Measurements from ENCODE around the gene SEC31A. TPM values are rescaled to one million over a fixed set of nuclear protein-coding genes. Genes with fewer than 3 reads are reported as not detected.
"Not testable (repeated sequence)": the region's sequence is repeated elsewhere in the genome, so short reads cannot be mapped to it uniquely, and the experiment has no call there.

The SEC31A gene
- total RNA-seq, 1 donor from 2014 or later, result 239 TPM

- DNase-seq (ENCODE audit: low spot score), result no peak
These were observed 1.5 kb upstream of the SEC31A start for GRCh38 chr4:82892467-82892802.

GRCh38 chr4:82891707-82892466, 934 bp upstream of the SEC31A start:
- no peak for DNase-seq (ENCODE audit: low spot score)

GRCh38 chr4:82890528-82890900, 439 bp downstream of the SEC31A start:
- DNase-seq (ENCODE audit: low spot score), result no peak

- DNase-seq (ENCODE audit: low spot score), result no peak
These were observed 1.7 kb downstream of the SEC31A start for GRCh38 chr4:82889287-82889686.

GRCh38 chr4:82886147-82886942, 4.6 kb downstream of the SEC31A start:
- DNase-seq (ENCODE audit: low spot score), result no peak

GRCh38 chr4:82885410-82885809, 5.5 kb downstream of the SEC31A start:
- DNase-seq (ENCODE audit: low spot score), result no peak

GRCh38 chr4:82868572-82868971, 22.4 kb downstream of the SEC31A start:
- no peak for DNase-seq (ENCODE audit: low spot score)

- DNase-seq (ENCODE audit: low spot score), result no peak
These were observed 24.1 kb downstream of the SEC31A start for GRCh38 chr4:82866706-82867385.

- DNase-seq (ENCODE audit: low spot score), result not testable (repeated sequence)
These were observed 24.9 kb downstream of the SEC31A start for GRCh38 chr4:82866033-82866432.

GRCh38 chr4:82865592-82865991, 25.4 kb downstream of the SEC31A start:
- no peak for DNase-seq (ENCODE audit: low spot score)

- no peak for DNase-seq (ENCODE audit: low spot score)
These were observed 26.5 kb downstream of the SEC31A start for GRCh38 chr4:82864336-82864979.

- no peak for DNase-seq (ENCODE audit: low spot score)
These were observed 29.4 kb downstream of the SEC31A start for GRCh38 chr4:82861529-82861928.

GRCh38 chr4:82860487-82860886, 30.5 kb downstream of the SEC31A start:
- not testable (repeated sequence) for DNase-seq (ENCODE audit: low spot score)

- DNase-seq (ENCODE audit: low spot score), result no peak
These were observed 38.1 kb downstream of the SEC31A start for GRCh38 chr4:82852751-82853285.

GRCh38 chr4:82851885-82852750, 38.8 kb downstream of the SEC31A start:
- no peak for DNase-seq (ENCODE audit: low spot score)

- DNase-seq (ENCODE audit: low spot score), result no peak
These were observed 39.6 kb downstream of the SEC31A start for GRCh38 chr4:82851318-82851717.

GRCh38 chr4:82850684-82851083, 40.3 kb downstream of the SEC31A start:
- DNase-seq (ENCODE audit: low spot score), result no peak

- DNase-seq (ENCODE audit: low spot score), result no peak
These were observed 42.2 kb downstream of the SEC31A start for GRCh38 chr4:82848706-82849105.

- no peak for DNase-seq (ENCODE audit: low spot score)
These were observed 48.4 kb downstream of the SEC31A start for GRCh38 chr4:82842593-82842992.

GRCh38 chr4:82839624-82840023, 51.3 kb downstream of the SEC31A start:
- no peak for DNase-seq (ENCODE audit: low spot score)
